Panc1 (cell line): ENCODE data around the gene ANKRD29. TPM values are rescaled to one million over a fixed set of nuclear protein-coding genes. Genes with fewer than 3 reads are reported as not detected.

Experiments used
- ATAC-seq: fragments of 200-7000 bp; cut with Tn5 transposase; 2 replicates; pipeline ENCODE4 v1.9.1; 2020; ENCODE audit warnings: mild to moderate bottlenecking, moderate library complexity
- BruUV-seq: library from RNA; stranded (reverse); fragments of 400-500 nt; replicated peaks from 2 replicates; lab custom pipeline; 2021; lab: Mats Ljungman, UMichigan
- CTCF ChIA-PET: fragments of 300-600 bp; sonication (Branson Sonifier 250); formaldehyde crosslinking; loops from one replicate; lab custom pipeline; 2022; ENCODE audit warnings: antibody characterized with exemption; lab: Charles Lee
- POLR2A ChIA-PET: fragments of 300-600 bp; sonication (Branson Sonifier 250); formaldehyde crosslinking; loops from one replicate; lab custom pipeline; 2022; ENCODE audit warnings: antibody characterized with exemption; lab: Charles Lee
- DNase-seq: peaks from one replicate; pipeline ENCODE4 v3.0.0-alpha.2; 2010; ENCODE audit warnings: low read depth, low spot score
- H3K27ac ChIP-seq: 2 replicates; pipeline ENCODE4 v1.5.1; 2011; ENCODE audit warnings: mild to moderate bottlenecking, low read length, inconsistent platforms
- H3K27me3 ChIP-seq: fragments of 200-500 bp; sonication (Bioruptor generic); 2 replicates; pipeline ENCODE4 v1.6.0; 2014; ENCODE audit warnings: low read length, inconsistent platforms; ENCODE audit not compliant: control insufficient read depth, insufficient read depth
- H3K36me3 ChIP-seq: fragments of 200-500 bp; sonication (Bioruptor generic); 2 replicates; pipeline ENCODE4 v1.5.1; 2014; ENCODE audit warnings: inconsistent platforms, mild to moderate bottlenecking, low read length, moderate library complexity; ENCODE audit not compliant: control insufficient read depth, insufficient read depth
- H3K4me1 ChIP-seq: 2 replicates; pipeline ENCODE4 v1.5.1; 2011; ENCODE audit warnings: inconsistent platforms, mild to moderate bottlenecking, low read length, moderate library complexity; ENCODE audit not compliant: control insufficient read depth, insufficient read depth
- H3K4me3 ChIP-seq, 2 experiments: 2 replicates each; pipeline ENCODE4 v1.5.1; 2011 to 2012; ENCODE audit warnings: low read depth in 2 of 2, low read length in 2 of 2, mild to moderate bottlenecking in 2 of 2, inconsistent platforms in 1 of 2, moderate library complexity in 1 of 2
- H3K9me3 ChIP-seq: fragments of 200-500 bp; sonication (Bioruptor generic); 2 replicates; pipeline ENCODE4 v1.5.1; 2014; ENCODE audit warnings: low read depth, mild to moderate bottlenecking, inconsistent platforms, low read length, moderate library complexity; ENCODE audit not compliant: control insufficient read depth, insufficient read depth
- POLR2AphosphoS5 ChIP-seq: IDR thresholded peaks from 2 replicates; pipeline ENCODE4 v1.6.1; 2012; ENCODE audit warnings: mild to moderate bottlenecking, low read depth, low read length, moderate library complexity
- SIN3A ChIP-seq: IDR thresholded peaks from 2 replicates; pipeline ENCODE4 v1.6.1; 2012; ENCODE audit warnings: low read depth, mild to moderate bottlenecking, low read length, moderate library complexity, borderline replicate concordance; ENCODE audit not compliant: insufficient read depth
- TCF7L2 ChIP-seq: IDR thresholded peaks from 2 replicates; pipeline ENCODE4 v1.6.1; 2011; ENCODE audit warnings: mild to moderate bottlenecking, low read depth, low read length, inconsistent platforms
- in situ Hi-C: cut with HindIII; loops from 2 replicates; pipeline ENCODE4 v1.10.0; 2016; ENCODE audit warnings: low sequenced_read_pairs, low pct_unique_long_range_greater_than_20kb
- intact Hi-C: fragments of 100-400 bp; cut with micrococcal nuclease; formaldehyde crosslinking; loops from one replicate; pipeline ENCODE4 v1.10.0; 2022; ENCODE audit not compliant: unreplicated experiment
- total RNA-seq: library from RNA; stranded (reverse); gene quantifications from one replicate; pipeline ENCODE4 v1.2.1, GENCODE V29; 2021; ENCODE audit not compliant: unreplicated experiment
- TF ChIP-seq, protein P1 (sequence below), 2 experiments: IDR thresholded peaks; 2 replicates each; pipeline ENCODE4 v1.6.1; 2011 to 2012; ENCODE audit warnings: low read depth in 2 of 2, control low read depth in 1 of 2, low read length in 1 of 2, mild to moderate bottlenecking in 1 of 2, moderate library complexity in 1 of 2; ENCODE audit not compliant: insufficient read depth in 1 of 2
- TF ChIP-seq, protein P2 (sequence below): fragments of 450-650 bp; IDR thresholded peaks from 2 replicates; pipeline ENCODE4 v1.5.1; 2017; ENCODE audit warnings: mild to moderate bottlenecking

Gene ANKRD29
- total RNA-seq, 1 experiment from 2014 or later, result 0.67 TPM

DNA sequence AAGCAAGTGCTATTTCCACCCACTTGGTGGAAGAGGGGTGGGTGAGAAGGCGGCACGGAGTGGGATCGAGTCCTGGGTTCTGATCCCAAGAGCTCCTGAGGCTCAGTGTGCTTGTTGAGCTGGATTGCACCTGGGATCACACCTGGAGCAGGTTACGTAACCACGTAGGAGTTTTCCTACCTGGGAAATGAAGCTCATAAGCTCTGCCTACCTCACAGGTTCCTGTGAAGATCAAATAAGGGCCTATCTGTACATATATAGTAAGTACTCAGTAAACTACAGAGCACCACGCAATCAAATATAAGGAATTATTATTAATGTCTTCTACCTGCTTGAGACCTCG, 87.4 kb downstream of the ANKRD29 start:
- in situ Hi-C loops, result no loop called here
- POLR2A ChIA-PET, result no interaction called here
- Histone ChIP-seq H3K36me3 (peaks cover 10% of the 10 kb centered on the region; the same call in 1 of the 2 replicates), H3K27me3 (no peaks in the 10 kb centered on the region), H3K4me1 (no peaks in the 10 kb centered on the region), H3K4me3 (no peak overlapping the region), H3K27ac (no peak overlapping the region), H3K9me3 (no peaks in the 10 kb centered on the region)
- CTCF ChIA-PET, result no interaction called here
- DNase-seq, result no peak
- ATAC-seq, result no peak
- TF ChIP-seq POLR2AphosphoS5, result no peak
- no peak for TF ChIP-seq TCF7L2
- TF ChIP-seq, protein P1, sequence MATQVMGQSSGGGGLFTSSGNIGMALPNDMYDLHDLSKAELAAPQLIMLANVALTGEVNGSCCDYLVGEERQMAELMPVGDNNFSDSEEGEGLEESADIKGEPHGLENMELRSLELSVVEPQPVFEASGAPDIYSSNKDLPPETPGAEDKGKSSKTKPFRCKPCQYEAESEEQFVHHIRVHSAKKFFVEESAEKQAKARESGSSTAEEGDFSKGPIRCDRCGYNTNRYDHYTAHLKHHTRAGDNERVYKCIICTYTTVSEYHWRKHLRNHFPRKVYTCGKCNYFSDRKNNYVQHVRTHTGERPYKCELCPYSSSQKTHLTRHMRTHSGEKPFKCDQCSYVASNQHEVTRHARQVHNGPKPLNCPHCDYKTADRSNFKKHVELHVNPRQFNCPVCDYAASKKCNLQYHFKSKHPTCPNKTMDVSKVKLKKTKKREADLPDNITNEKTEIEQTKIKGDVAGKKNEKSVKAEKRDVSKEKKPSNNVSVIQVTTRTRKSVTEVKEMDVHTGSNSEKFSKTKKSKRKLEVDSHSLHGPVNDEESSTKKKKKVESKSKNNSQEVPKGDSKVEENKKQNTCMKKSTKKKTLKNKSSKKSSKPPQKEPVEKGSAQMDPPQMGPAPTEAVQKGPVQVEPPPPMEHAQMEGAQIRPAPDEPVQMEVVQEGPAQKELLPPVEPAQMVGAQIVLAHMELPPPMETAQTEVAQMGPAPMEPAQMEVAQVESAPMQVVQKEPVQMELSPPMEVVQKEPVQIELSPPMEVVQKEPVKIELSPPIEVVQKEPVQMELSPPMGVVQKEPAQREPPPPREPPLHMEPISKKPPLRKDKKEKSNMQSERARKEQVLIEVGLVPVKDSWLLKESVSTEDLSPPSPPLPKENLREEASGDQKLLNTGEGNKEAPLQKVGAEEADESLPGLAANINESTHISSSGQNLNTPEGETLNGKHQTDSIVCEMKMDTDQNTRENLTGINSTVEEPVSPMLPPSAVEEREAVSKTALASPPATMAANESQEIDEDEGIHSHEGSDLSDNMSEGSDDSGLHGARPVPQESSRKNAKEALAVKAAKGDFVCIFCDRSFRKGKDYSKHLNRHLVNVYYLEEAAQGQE (IDR thresholded peaks at IDR 0.05; ENCODE audit: insufficient read depth in 1 of 2, low read depth in 2 of 2, low read length in 1 of 2), result no peak
- TF ChIP-seq, protein P2, sequence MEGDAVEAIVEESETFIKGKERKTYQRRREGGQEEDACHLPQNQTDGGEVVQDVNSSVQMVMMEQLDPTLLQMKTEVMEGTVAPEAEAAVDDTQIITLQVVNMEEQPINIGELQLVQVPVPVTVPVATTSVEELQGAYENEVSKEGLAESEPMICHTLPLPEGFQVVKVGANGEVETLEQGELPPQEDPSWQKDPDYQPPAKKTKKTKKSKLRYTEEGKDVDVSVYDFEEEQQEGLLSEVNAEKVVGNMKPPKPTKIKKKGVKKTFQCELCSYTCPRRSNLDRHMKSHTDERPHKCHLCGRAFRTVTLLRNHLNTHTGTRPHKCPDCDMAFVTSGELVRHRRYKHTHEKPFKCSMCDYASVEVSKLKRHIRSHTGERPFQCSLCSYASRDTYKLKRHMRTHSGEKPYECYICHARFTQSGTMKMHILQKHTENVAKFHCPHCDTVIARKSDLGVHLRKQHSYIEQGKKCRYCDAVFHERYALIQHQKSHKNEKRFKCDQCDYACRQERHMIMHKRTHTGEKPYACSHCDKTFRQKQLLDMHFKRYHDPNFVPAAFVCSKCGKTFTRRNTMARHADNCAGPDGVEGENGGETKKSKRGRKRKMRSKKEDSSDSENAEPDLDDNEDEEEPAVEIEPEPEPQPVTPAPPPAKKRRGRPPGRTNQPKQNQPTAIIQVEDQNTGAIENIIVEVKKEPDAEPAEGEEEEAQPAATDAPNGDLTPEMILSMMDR, result no peak
- no peak for TF ChIP-seq SIN3A
- intact Hi-C loops, result no loop called here
- BruUV-seq, result no TSS peak

DNA sequence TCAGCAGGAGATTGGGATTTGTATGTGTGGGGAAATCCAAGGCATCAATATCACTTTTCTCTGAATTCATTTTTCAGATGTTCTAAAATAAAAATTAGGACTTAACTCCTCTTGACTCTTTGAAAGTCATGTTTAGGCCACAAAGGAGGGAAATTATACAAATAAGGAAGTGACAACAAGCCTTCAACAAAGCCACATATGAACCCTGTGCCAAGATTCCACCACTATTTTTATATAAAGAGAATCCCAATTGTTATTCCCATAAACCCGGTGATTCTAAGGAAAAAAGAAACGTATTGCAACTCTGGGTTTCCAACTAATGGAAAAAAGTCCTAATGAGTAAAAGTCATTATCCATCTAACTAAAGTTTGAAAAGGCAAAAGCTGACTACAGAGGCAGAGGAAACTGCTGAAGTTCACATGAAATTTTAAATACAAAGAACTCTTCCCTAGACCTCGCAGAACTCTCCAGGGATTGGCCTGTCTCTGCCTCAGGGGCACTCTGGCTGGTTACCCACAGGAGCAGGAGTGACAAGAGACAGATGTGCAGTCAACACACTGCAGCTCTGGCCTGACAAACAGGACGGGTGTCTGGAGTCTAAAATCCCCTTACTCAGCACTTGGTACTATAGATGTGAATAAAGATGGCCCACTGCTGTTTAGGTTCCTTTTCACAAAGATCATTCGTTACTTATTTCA, 88.0 kb downstream of the ANKRD29 start:
- BruUV-seq, result no TSS peak
- peaks cover 12% of the 10 kb centered on the region; the same call in 1 of the 2 replicates for H3K36me3 ChIP-seq
- ATAC-seq, result no peak
- H3K4me3 ChIP-seq, result no peak overlapping the region
- in situ Hi-C loops, result no loop called here
- ChIA-PET POLR2A (no interaction called here), CTCF (no interaction called here)
- no peaks in the 10 kb centered on the region for H3K27me3 ChIP-seq
- H3K27ac ChIP-seq, result no peak overlapping the region
- intact Hi-C loops, result no loop called here
- no peak for DNase-seq
- H3K4me1 ChIP-seq, result no peaks in the 10 kb centered on the region
- H3K9me3 ChIP-seq, result no peaks in the 10 kb centered on the region
- no peak for TF ChIP-seq SIN3A
